Measurements from ENCODE around the gene ANKRD53.

DNA sequence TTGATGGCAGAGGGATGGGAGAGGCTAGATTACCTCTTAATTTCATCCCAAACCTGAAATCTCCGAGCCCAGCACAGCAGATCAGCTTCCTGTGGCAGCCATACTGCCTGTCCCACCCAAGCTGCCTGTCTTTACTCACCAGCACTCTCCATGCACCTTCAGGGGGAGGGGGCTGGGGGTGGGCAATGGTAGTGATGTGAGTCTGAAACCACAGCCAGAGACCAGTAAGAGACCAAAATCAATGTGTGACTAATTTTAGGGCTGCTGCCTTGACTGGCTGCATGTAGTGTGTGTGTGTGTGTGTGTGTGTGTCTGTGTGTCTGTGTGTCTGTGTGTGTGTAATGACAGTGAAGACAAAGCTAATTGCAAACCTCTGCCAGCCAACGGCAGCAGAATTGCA is 27.9 kb downstream of the ANKRD53 start:
- TF ChIP-seq POLR2A (IDR thresholded peaks at IDR 0.05; ENCODE audit: low read length): no peak
- no peak for TF ChIP-seq ESRRA (IDR thresholded peaks at IDR 0.05; ENCODE audit: borderline replicate concordance, low read length)
- no peak for TF ChIP-seq POLR2AphosphoS2 (conservative IDR thresholded peaks at IDR 0.05; ENCODE audit: low read length)
